A673 (cell line): Measurements from ENCODE around the gene ANKRD27.

Experiments used
- EZH2 ChIP-seq: fragments of 200-600 bp; sonication (generic); IDR thresholded peaks from 2 replicates; pipeline ENCODE4 v1.6.1; 2017; ENCODE audit warnings: borderline replicate concordance, low read depth, mild to moderate bottlenecking, mixed read lengths, antibody characterized with exemption, low read length; ENCODE audit not compliant: poor library complexity, severe bottlenecking
- TF ChIP-seq, protein P1 (sequence below): fragments of 300-800, 200-600 bp; sonication (generic); conservative IDR thresholded peaks from 2 replicates; pipeline ENCODE4 v1.5.1; 2017; ENCODE audit warnings: low read depth, mild to moderate bottlenecking, antibody characterized with exemption, low read length, moderate library complexity, mixed read lengths

DNA sequence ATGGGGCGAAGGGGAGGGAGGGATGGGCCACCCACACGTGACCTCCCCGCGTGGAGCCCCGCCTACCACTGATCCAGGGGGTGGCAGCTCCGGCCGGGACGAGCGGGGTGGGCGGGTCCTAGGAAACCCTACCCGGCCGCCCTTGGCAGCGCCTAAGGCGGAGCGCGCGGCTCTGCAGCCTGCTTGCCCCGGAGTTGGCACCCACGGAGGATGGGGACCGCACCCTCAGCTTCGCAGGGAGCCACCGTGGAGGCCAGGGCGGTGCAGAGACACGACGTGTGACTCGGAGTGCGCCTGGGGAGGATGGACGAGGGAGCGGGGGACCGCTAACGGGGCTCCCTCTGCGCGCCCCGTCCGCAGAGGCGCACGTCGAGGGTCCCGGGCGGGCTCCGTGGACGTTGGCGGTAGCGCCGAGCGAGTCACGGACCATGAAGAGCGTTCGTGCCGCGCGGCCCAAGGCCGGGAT is 773 bp upstream of the ANKRD27 start, which contains the start of gene RGS9BP:
- TF ChIP-seq EZH2 = no peak
- TF ChIP-seq, protein P1, sequence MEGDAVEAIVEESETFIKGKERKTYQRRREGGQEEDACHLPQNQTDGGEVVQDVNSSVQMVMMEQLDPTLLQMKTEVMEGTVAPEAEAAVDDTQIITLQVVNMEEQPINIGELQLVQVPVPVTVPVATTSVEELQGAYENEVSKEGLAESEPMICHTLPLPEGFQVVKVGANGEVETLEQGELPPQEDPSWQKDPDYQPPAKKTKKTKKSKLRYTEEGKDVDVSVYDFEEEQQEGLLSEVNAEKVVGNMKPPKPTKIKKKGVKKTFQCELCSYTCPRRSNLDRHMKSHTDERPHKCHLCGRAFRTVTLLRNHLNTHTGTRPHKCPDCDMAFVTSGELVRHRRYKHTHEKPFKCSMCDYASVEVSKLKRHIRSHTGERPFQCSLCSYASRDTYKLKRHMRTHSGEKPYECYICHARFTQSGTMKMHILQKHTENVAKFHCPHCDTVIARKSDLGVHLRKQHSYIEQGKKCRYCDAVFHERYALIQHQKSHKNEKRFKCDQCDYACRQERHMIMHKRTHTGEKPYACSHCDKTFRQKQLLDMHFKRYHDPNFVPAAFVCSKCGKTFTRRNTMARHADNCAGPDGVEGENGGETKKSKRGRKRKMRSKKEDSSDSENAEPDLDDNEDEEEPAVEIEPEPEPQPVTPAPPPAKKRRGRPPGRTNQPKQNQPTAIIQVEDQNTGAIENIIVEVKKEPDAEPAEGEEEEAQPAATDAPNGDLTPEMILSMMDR = no peak
